GM21367 (cell line): ENCODE measurements around the gene PSMD1.

ENCODE experiments used
- ATAC-seq: cut with Tn5 transposase; IDR thresholded peaks from one replicate; pipeline ENCODE4 v1.9.1; 2021; ENCODE audit not compliant: unreplicated experiment

The PSMD1 gene

GRCh38 chr2:231034291-231034882 lies 22.3 kb upstream of the PSMD1 start:
- no peak for ATAC-seq

- no peak for ATAC-seq
Observed at GRCh38 chr2:231036131-231036530, 20.5 kb upstream of the PSMD1 start.

- ATAC-seq = no peak
Observed at GRCh38 chr2:231036578-231037106, 20.0 kb upstream of the PSMD1 start.

- ATAC-seq = no peak
Observed at GRCh38 chr2:231037202-231037730, 19.4 kb upstream of the PSMD1 start, which contains the start of gene C2orf72. C2orf72 (plus strand) TSS chr2:231037523; CDS start chr2:231037566, 43 bp downstream.

GRCh38 chr2:231037731-231038482 lies 18.8 kb upstream of the PSMD1 start:
- no peak for ATAC-seq

GRCh38 chr2:231038483-231039293 lies 18.0 kb upstream of the PSMD1 start:
- no peak for ATAC-seq

GRCh38 chr2:231039294-231039664 lies 17.4 kb upstream of the PSMD1 start:
- no peak for ATAC-seq

GRCh38 chr2:231039821-231040364 lies 16.8 kb upstream of the PSMD1 start:
- no peak for ATAC-seq

- ATAC-seq = no peak
Observed at GRCh38 chr2:231041061-231041689, 15.5 kb upstream of the PSMD1 start.

- ATAC-seq = no peak
Observed at GRCh38 chr2:231043796-231044195, 12.9 kb upstream of the PSMD1 start.

- ATAC-seq = no peak
Observed at GRCh38 chr2:231046916-231047273, 9.8 kb upstream of the PSMD1 start.

GRCh38 chr2:231047274-231047922 lies 9.3 kb upstream of the PSMD1 start:
- no peak for ATAC-seq

- ATAC-seq = no peak
Observed at GRCh38 chr2:231047923-231048915, 8.4 kb upstream of the PSMD1 start.

GRCh38 chr2:231049286-231050017 lies 7.2 kb upstream of the PSMD1 start:
- ATAC-seq = no peak

- ATAC-seq = no peak
Observed at GRCh38 chr2:231050018-231050901, 6.4 kb upstream of the PSMD1 start.

GRCh38 chr2:231051116-231051515 lies 5.6 kb upstream of the PSMD1 start:
- no peak for ATAC-seq
